ENCODE results near the gene TMC3. TPM values are rescaled to one million over a fixed set of nuclear protein-coding genes. Genes with fewer than 3 reads are reported as not detected.
A peak's percentile ranks its signal among the peaks of the same experiment; 100 is the strongest.

The TMC3 gene
- polyA plus RNA-seq, 2 of the 4 experiments (the other 2 are of a cell fraction), result not detected

GRCh38 chr15:81339851-81340250 is 34.2 kb downstream of the TMC3 start:
- CTCF ChIA-PET, result interaction anchor here (1.0 to 4.2 kb wide), 7 partner anchors 10 to 73 kb away, joined by 3 to 18 read pairs (median 4); no protein-coding TSS in a partner anchor
- no peak overlapping the region for H3K27ac ChIP-seq
- H3K9me3 ChIP-seq, result no peaks in the 10 kb centered on the region
- H3K4me2 ChIP-seq, result no peak overlapping the region
- no peak overlapping the region for H3K4me3 ChIP-seq
- H3K4me1 ChIP-seq, result peaks cover 13% of the 10 kb centered on the region; the same call in 2 of the 3 replicates
- ATAC-seq (no peak), FAIRE-seq (no peak), DNase-seq (ENCODE audit: low read depth in 1 of 2, low spot score in 1 of 2) (no peak)
- no peak for TF ChIP-seq HOXB13 (CRISPR knock-in tag; IDR thresholded peaks at IDR 0.05; ENCODE audit: low read depth)
- 4% methylated on average over 4 of the region's 4 CpGs for WGBS (ENCODE audit: missing lambda C conversion rate)
- POLR2A ChIA-PET, result no interaction called here

GRCh38 chr15:81339321-81339720 is 34.7 kb downstream of the TMC3 start:
- TF ChIP-seq ATOH8 (CRISPR knock-in tag; IDR thresholded peaks at IDR 0.05; ENCODE audit: low read depth) (no peak), ESRRA (IDR thresholded peaks at IDR 0.05; ENCODE audit: borderline replicate concordance, low read length) (no peak), CEBPB (IDR thresholded peaks at IDR 0.05) (no peak), SMC3 (IDR thresholded peaks at IDR 0.05) (no peak), RAD21 (conservative IDR thresholded peaks at IDR 0.05 in 1 of 2, IDR thresholded peaks at IDR 0.05 in 1 of 2) (no peak), SREBF2 (IDR thresholded peaks at IDR 0.05) (no peak), EHF (CRISPR knock-in tag; IDR thresholded peaks at IDR 0.05) (no peak)
- POLR2A ChIA-PET, result interaction anchor here (0.6 kb wide), 1 partner anchor 333 kb away, joined by 4 read pairs; no protein-coding TSS in a partner anchor
- DNase-seq (ENCODE audit: low read depth in 1 of 2, low spot score in 1 of 2) (no peak), FAIRE-seq (no peak), ATAC-seq (no peak)
- peaks cover 13% of the 10 kb centered on the region; the same call in 2 of the 3 replicates for H3K4me1 ChIP-seq
- 30% methylated on average over 5 of the region's 5 CpGs for WGBS (ENCODE audit: missing lambda C conversion rate)
- no peak overlapping the region for H3K4me3 ChIP-seq
- no peak overlapping the region for H3K27ac ChIP-seq
- CTCF ChIA-PET, result interaction anchor here (0.9 to 4.2 kb wide), 9 partner anchors 9 to 73 kb away, joined by 3 to 18 read pairs (median 4); no protein-coding TSS in a partner anchor
- no peak overlapping the region for H3K4me2 ChIP-seq
- no peaks in the 10 kb centered on the region for H3K9me3 ChIP-seq

- peaks cover 13% of the 10 kb centered on the region; the same call in 2 of the 3 replicates for H3K4me1 ChIP-seq
- no peak overlapping the region for H3K27ac ChIP-seq
- no peaks in the 10 kb centered on the region for H3K9me3 ChIP-seq
- no peak for TF ChIP-seq NFE2L2 (conservative IDR thresholded peaks at IDR 0.05; ENCODE audit: low read length)
- no peak for TF ChIP-seq ZSCAN20 (CRISPR knock-in tag; IDR thresholded peaks at IDR 0.05)
- TF ChIP-seq FOSL2 (IDR thresholded peaks at IDR 0.05), result 0 out of 2 replicates have a peak, but pooled peaks have one; percentile 2
- no peak for TF ChIP-seq FOSL2 (CRISPR knock-in tag; IDR thresholded peaks at IDR 0.05)
- TF ChIP-seq NPAS2 (CRISPR knock-in tag; IDR thresholded peaks at IDR 0.05; ENCODE audit: borderline replicate concordance), result no peak
- TF ChIP-seq HES2 (IDR thresholded peaks at IDR 0.05), result 0 out of 2 replicates have a peak, but pooled peaks have one; percentile 41
- peak in 1 of 2 experiments; percentile 34; a peak in 1 of 5 replicates for TF ChIP-seq EP300 (IDR thresholded peaks at IDR 0.05)
- no peak for TF ChIP-seq E2F6 (IDR thresholded peaks at IDR 0.05; ENCODE audit: borderline replicate concordance, low read depth)
- TF ChIP-seq JUNB (IDR thresholded peaks at IDR 0.05), result peak; percentile 36; the same call in 1 of the 2 replicates
- TF ChIP-seq CEBPB (IDR thresholded peaks at IDR 0.05), result 0 out of 4 replicates have a peak, but pooled peaks have one; percentile 22 to 46
- TF ChIP-seq JUN (IDR thresholded peaks at IDR 0.05), result no peak
- POLR2A ChIA-PET, result no interaction called here
- peak overlapping the region; percentile 34 for H3K4me2 ChIP-seq
- DNase-seq (ENCODE audit: low read depth in 1 of 2, low spot score in 1 of 2) (peak in 1 of 2 experiments; percentile 23), ATAC-seq (peak in 1 of 2 experiments; percentile 57; a peak in 1 of 6 replicates), FAIRE-seq (no peak)
- H3K4me3 ChIP-seq, result no peak overlapping the region
- CTCF ChIA-PET, result interaction anchor here (0.7 to 4.2 kb wide), 11 partner anchors 9 to 72 kb away, joined by 3 to 18 read pairs (median 4); no protein-coding TSS in a partner anchor
- 12% methylated on average over 8 of the region's 8 CpGs for WGBS (ENCODE audit: missing lambda C conversion rate)
Observed at GRCh38 chr15:81338170-81339007, 35.6 kb downstream of the TMC3 start.
